PFSK-1 (cell line): Measurements from ENCODE around the gene NUDT2.

Experiments used
- POLR2AphosphoS5 ChIP-seq: IDR thresholded peaks from 2 replicates; pipeline ENCODE4 v1.6.1; 2012; ENCODE audit warnings: low read depth, mild to moderate bottlenecking, control low read depth, low read length, moderate library complexity
- SIN3A ChIP-seq: IDR thresholded peaks from 2 replicates; pipeline ENCODE4 v1.6.1; 2012; ENCODE audit warnings: mild to moderate bottlenecking, low read length, moderate library complexity, borderline replicate concordance; ENCODE audit not compliant: insufficient read depth
- TAF1 ChIP-seq: IDR thresholded peaks from 2 replicates; pipeline ENCODE4 v1.6.1; 2012; ENCODE audit warnings: low read length, control low read depth, borderline replicate concordance; ENCODE audit not compliant: insufficient read depth
- TF ChIP-seq, protein P1 (sequence below), 2 experiments: IDR thresholded peaks; 2 replicates each; pipeline versions ENCODE4 v1.6.1 to v1.8.0; 2011 to 2012; ENCODE audit warnings: low read depth in 2 of 2, low read length in 2 of 2, control low read depth in 1 of 2, inconsistent platforms in 1 of 2, mild to moderate bottlenecking in 1 of 2, moderate library complexity in 1 of 2; ENCODE audit not compliant: insufficient read depth in 1 of 2

DNA sequence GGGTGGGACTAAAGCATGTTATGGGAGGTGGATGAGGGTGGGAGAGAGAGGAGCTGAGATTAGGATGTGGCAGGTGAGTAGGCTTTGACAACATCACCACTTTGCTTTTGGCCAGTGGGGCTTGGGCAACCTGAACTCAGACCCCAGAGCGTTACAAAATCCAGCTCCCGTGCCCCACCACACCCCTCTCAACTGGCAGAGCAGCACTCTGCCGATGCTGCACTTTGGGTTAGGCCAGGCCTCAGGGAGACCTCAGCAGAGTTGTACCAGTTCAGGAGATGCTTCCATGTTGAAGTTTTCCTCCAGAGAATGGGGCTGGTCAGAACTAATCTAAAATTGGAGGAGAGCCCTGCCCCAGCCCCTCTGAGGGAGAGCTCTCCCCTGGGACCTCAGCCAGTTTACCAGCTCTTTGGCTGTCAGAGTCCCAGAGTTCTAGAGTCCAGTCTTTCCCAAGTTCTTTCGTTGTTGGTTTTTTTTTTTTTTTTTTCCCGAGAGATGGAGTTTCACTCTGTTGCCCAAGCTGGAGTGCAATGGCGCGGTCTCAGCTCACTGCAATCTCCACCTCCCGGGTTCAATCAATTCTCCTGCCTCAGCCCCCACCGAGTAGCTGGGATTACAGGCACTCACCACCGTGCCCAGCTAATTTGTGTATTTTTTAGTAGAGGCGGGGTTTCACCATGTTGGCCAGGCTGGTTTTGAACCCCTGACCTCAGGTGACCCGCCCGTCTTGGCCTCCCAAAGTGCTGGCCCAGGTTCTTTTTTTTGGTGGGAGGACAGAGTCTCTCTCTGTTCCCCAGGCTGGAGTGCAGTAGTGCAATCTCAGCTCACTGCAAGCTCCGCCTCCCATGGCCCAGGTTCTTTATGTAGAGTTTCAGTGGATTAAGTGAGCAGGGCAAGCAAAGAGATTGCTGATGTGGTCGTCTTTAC lies 17.8 kb downstream of the NUDT2 start:
- TF ChIP-seq POLR2AphosphoS5 (no peak), TAF1 (no peak), SIN3A (no peak)
- TF ChIP-seq, protein P1, sequence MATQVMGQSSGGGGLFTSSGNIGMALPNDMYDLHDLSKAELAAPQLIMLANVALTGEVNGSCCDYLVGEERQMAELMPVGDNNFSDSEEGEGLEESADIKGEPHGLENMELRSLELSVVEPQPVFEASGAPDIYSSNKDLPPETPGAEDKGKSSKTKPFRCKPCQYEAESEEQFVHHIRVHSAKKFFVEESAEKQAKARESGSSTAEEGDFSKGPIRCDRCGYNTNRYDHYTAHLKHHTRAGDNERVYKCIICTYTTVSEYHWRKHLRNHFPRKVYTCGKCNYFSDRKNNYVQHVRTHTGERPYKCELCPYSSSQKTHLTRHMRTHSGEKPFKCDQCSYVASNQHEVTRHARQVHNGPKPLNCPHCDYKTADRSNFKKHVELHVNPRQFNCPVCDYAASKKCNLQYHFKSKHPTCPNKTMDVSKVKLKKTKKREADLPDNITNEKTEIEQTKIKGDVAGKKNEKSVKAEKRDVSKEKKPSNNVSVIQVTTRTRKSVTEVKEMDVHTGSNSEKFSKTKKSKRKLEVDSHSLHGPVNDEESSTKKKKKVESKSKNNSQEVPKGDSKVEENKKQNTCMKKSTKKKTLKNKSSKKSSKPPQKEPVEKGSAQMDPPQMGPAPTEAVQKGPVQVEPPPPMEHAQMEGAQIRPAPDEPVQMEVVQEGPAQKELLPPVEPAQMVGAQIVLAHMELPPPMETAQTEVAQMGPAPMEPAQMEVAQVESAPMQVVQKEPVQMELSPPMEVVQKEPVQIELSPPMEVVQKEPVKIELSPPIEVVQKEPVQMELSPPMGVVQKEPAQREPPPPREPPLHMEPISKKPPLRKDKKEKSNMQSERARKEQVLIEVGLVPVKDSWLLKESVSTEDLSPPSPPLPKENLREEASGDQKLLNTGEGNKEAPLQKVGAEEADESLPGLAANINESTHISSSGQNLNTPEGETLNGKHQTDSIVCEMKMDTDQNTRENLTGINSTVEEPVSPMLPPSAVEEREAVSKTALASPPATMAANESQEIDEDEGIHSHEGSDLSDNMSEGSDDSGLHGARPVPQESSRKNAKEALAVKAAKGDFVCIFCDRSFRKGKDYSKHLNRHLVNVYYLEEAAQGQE (IDR thresholded peaks at IDR 0.05; ENCODE audit: insufficient read depth in 1 of 2, low read depth in 2 of 2, low read length in 2 of 2) = no peak
